HG02970 (cell line): ENCODE measurements around the gene EN2.

Experiments
- ATAC-seq: cut with Tn5 transposase; IDR thresholded peaks from one replicate; pipeline ENCODE4 v1.9.1; 2021; ENCODE audit warnings: mild to moderate bottlenecking, moderate library complexity, moderate number of reproducible peaks; ENCODE audit not compliant: unreplicated experiment, low FRiP score

EN2 gene

DNA sequence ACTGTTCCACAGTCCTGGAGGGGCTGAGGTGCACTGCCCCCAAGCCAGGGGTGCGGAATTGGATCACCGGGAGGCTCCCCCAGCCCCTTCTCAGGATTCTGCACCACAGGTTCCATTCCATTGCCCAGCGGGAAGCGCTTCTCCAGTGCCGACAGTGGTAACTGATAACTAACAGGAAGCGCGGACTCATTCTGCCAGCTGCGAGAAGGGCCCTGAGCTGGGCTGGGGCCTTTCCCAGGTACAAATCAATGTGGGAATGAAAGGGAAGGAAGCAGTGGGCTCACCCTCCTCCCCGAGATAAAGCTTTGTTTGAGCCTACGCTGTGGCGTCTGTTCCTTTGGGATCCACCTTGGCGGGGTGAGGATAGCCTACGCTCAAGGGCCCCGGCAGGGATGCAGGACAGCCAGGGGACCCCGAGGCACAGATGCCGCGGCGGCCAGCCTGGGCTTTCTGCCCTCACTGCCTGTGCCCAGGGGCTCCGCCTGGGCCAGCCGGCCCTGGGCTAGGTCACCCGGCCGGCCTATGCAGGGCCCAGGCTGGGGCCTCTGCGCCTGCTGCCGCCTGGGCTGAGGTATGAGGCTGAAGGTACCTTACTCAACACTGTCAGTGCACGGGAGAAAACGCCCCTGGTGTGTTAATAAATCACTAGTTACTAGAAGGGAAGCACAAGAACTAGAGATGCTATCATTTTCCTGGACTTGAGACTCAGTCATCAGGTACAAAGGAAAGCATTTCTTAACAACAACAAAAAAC is 39.4 kb downstream of the EN2 start:
- no peak for ATAC-seq

DNA sequence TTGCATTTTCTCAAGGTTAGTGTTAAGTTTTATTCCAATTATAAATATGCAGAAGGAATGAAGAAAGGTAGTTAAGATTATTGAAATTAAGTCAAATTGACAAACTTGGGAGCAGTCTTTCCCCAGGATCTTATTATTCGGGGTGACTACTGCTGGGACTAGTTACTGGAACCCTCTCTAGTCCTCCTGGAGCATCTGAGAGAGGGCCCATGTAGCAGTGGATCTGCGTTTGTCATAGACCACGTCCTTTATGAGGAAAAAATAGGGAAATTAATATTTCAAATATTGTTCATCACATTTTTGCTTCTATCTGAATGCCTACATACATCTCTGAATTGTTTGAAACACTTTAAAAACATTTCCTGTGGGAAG is 47.5 kb downstream of the EN2 start:
- no peak for ATAC-seq

DNA sequence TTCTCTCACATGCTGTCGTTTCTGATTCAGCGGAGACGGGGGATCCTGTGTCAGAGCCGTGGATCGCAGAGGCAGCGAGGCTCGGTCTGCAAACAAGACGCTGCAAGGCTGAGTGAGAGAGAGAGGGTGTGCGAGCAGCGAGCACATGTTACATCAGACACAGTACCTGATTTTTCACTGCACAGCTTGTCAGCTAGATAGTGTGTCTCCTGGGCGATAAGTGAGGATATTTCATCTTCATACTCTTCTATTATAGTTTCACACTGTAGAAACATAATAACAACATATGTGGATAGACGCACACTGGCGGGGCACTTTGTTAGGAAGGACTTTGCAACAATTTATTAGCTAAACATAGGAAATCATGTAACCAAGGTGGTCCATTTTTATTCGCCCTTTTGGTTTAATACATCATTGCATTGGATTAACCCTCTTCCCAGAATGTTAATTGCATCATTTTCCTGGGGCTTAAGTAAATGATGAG is 49.0 kb downstream of the EN2 start:
- ATAC-seq, result no peak

DNA sequence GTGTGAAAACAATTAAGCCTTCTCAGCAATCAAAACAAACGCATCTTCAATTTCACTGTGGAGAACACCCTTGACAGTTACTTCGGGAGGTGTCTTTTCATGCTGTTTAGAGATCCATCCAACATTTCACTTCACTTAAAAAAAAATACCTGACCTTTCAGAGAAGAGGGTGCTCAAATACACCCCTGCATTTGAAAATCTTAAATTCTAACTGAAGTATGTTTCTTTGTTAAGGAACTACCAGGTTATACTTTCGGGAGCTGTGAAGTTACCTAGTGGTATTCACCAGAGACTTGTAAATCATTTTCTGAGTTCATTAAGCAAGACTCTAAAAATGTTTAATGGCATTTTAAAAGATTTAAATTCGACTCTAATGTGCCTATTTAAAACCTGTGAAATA is 49.6 kb downstream of the EN2 start:
- no peak for ATAC-seq

DNA sequence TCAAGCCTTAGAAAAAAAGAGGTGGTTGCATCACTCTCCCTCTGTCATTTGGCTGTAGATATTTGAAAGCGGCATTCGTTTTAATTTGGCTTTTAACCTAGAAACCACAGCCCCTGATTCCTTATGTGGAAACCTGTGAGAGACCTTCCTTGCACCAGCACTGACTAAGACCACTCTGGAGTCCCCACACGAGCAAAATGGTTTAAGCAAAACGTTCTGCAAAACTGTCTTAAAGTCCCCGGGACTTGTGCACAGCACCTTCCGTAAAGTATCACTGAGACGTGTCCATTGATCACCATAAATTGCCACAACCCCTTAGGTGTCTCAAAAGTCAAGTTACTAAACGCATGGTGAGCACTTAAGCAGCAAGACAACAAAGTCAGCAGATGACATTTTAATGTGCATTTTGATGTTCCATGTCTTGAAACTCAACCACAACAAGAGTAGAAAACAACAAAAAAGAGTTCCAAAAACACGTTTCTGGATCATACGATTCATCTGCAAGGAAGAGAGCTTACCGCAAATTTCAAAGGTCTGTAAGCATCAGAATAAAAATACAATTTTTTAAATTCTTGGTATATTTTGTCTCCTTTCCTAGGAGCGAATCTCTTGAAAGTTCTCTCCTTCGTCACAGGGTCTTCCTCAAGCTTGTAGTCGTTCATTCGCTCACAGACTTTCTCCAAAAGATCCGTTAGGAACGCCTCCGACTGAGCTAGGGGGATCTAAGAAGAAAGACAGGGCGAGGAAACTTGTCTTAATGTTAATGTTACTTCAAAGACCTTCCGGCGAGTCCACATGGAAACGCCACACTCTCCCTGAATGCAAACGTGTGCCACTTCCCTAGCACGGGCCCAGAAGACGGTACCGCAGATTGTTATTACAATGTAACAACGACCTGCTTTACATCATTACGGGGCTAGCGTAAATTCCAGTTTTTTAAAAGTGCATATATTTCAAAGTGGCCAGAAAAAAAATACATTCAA is 50.7 kb downstream of the EN2 start:
- ATAC-seq, result no peak

DNA sequence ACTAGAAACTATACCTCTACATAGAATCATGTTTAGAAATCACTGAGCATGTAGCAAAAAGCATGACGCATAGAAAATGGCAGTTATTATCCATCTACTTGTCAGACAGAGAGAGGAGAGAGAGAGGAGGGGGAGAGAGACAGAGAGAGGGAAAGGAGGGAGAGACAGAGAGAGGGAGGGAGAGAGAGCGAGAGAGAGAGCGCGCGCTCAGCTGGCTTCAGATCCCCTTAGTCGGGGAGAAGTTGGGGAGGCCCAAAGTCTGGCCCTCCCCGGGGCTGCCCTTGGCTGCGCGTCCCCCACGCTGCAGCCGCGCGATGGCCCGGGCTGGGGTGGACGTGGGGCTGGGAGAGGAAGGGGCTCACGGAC is 51.4 kb downstream of the EN2 start:
- ATAC-seq, result no peak

DNA sequence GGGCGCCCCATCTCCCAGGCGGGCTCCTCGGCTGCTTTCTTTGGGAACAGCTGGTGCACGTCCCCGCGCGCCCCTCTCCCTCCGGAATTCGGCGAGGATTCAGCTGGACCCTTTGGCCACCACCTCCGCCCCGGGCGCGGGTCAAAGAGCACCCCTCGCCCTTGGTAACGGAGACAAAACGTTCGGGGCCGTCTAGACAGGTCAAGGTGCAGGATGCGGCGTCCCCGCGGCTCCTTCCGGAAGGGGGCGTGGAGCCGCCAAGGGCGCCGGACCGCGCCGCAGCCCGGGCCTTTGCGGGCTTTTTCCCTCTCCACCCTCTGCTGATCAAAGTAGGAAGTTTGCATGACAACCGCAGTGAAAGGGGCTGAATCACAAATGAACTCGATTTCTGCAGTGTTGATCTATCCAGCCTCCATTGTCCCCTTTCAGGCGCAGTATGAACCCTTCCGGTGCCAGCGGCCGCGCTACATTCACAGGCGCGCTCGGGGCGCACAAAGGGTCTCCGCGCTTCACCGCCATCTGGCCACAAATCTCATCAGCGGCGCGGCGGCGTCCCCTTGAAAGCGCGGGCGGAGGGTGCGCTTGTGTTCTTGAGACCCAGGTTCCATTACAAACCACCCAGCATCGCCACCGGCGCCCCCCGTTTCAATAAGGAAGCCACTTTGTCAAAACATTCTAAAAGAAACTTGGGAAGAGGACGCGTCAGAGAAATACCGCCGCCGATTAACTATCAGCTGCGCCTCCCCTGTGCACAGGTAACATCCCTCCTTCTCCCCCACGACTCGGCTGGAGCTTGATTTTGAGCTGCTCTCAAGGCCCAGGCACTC is 52.0 kb downstream of the EN2 start:
- ATAC-seq, result no peak

DNA sequence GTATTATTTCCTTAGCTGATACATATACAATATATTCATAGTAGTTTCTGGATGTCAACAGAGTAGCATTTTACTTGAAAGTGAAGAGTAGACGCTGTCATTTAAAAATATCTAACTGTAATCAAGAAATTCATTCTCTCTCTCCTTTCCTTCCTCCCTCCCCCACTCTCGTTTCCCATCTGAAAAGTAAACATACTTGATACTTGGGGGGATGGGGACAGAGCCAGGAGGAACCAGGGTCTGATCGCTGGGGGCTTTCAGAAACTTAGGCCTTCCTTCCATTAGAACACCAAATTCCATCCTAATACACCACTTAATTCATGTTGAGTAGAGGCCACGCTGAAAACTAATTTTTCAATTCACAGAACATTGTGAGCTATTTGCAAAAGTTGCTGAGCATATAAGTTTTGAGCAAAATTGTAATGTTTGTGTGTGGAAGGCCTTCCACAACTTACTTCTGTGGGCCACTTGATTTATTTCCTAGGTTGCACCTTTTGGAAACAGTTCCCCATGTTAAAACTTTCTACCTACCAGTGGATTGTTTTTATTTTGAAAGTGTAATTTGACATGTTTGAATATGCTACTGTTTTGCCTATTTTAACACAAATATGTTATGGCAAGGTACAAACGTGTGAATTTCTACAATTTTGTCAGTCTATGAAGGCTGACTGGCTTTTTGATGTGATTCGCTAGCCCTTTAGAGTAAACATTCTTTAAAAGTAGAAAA is 53.2 kb downstream of the EN2 start:
- no peak for ATAC-seq

DNA sequence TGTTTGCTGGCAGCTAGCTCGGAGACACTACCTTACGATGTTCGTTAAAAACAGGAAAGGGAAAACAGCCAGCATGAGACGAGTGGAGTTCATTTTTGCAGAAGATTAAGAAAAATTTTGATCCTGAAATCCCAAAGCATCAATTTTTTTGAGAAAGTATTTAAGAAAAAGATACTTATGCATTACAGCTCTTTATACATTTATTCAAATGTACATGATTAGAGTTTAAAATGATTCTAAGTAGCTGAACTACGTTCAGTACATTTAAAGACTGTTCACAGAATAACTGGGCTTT is 53.7 kb downstream of the EN2 start:
- no peak for ATAC-seq

DNA sequence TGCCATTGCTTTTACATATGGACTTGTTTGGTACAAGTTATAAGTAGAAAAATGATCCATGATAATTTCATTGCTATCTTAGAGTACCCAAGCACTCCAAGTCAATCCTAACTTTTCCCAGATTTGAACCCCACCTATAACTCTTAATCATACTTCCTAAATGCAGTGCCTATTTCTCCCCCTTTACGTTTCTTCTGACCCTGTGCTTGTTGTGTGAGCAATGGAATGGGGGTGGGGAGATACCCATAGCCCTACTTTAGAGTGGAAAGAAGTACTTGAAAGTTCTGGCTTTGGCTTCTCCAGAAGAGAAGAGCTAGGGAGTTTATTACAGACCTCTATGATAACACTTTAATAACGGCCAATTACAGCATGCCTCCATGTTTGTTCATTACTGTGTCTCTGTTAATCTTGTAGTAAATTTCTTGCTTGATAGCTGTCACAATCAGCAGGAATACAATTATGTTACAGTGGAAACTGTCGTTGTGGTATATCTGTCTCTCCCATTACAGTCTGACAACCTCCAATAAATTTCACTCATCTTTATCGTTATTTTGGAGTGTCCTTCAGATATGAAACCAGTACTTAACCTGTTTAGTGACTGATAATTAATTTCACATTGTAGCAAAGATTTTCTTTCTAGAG is 54.4 kb downstream of the EN2 start:
- no peak for ATAC-seq

DNA sequence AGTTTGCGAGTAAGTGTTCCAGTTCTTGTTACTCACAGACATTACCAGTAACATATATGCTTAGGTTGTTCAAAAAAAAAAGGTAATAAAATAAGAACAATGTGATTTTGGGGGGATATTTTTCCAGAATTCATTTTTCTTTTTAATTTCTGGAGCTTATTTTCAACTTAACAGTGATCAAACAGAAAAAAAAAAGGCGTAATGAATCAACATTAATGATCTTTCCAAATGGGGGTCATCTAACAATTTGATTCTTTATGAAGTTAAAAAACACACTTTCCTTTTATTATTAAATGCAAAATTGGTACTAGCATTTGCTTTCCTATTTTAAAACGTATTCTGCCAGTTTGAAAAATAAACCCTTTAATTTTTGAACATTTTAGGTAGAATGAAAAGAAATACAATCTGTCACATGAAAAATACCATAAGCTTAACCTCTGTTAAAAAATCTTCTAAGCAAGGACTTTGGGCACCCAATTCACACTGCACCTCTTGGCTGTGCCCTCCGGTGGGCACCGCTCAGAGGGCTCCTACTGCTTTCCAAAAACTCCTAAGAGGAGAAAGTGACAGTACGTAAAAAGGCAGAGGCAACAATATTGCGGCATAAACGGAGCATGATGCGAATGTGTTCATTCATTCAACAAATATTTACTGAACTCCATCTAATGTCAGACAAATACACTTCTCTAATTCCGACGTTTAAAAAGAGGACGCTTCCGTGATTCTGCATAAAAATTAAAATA is 55.8 kb downstream of the EN2 start:
- no peak for ATAC-seq

DNA sequence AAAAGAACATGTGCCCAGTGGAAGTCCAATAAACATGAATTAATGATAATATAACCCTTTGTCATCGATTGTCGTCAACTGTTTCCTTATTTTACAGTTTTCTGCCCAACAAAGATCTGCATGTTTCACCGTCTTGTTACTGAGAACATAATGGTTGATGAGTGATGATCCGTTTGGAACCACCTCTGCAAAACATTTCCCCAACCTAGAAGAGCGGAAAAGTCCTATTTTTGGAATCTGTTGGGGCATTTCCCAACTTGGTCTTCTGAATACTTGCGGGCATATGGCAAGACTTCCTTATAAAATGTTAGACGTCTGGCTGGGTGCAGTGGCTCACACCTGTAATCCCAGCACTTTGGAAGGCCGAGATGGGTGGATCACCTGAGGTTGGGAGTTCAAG is 56.4 kb downstream of the EN2 start:
- no peak for ATAC-seq
